GM18517 (cell line): ENCODE data around the gene TRPV4.

ENCODE experiments used
- ATAC-seq: cut with Tn5 transposase; IDR thresholded peaks from one replicate; pipeline ENCODE4 v1.9.1; 2021; ENCODE audit warnings: mild to moderate bottlenecking, moderate library complexity; ENCODE audit not compliant: unreplicated experiment

TRPV4 gene

DNA sequence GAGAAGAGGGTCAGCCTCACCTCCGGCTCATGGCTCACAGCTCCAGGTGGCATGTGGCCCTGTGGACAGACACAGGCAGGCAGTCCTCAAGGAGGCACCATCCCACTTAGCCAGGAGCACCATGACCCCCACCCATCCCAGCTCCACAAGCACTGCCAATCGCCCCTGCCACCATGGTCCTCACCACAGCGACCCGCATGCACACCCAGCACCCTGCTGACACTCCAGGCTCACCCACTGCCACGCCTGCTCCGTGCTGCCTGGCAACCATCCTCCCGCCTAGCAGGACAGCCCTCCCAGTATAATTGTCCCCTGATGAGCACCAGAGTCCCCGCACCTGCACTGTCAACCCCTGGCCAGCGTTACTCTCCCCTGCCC, 50.9 kb downstream of the TRPV4 start:
- no peak for ATAC-seq

DNA sequence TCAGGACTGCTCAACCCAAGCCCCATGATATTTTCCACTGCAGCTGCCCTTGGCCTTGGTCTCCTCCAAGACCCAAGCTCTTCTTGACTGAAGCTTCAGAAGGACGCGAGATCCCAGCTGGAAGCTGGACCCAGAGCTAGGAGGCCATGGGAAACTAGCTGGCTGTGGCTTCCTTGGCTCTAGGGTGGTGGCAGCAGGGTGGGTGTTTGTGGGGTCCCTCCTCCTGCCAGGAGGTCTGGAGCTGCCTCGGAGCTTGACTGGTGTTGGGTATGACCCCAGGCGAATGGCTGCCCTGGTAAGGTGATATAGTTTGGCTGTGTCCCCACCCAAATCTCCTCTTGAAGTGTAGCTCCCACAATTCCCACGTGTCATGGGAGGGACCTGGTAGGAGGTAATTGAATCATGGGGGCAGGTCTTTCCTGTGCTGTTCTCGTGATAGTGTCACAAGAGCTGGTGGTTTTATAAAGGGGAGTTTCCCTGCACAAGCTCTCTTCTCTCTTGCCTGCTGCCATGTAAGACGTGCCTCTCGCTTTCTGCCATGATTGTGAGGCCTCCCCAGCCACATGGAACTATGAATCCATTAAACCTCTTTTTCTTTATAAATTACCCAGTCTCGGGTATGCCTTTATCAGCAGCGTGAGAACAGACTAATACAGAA, 51.4 kb downstream of the TRPV4 start:
- ATAC-seq = no peak

DNA sequence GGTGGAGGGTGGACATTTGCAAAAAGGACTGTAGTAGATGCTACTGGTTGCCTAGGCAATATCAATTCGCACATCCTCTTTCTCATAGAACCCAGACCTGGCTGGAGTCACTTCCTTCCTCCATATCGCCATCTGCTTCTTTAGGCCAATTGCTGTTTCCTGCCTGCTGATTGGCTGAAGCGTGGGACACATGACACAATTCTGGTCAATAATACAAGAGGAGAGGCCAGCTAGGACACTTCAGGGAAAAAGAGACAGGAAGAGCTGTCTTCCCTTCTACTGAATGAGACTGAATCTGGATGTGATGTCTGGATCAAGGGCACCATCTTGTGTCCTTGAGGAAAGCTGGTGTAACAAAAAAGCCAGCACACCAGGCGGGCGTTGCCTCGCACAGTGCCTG, 53.8 kb downstream of the TRPV4 start:
- no peak for ATAC-seq

DNA sequence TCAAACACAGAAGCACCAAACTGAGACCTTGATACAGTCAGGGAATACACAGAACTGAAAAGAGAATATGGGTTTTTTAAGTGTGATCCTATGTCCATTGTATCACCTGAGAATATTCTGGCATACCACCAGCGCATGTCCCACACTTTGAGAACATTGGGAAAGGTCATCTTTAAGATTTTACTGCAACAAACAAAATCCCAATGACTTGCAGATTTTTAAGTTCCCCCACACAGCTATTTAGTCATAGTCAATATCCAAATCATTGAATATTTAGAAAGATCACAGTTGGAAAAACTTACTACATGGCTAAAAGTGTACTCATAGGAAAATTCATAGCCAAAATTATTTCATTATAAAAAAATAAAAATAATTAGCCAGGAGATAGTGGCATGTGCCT, 54.5 kb downstream of the TRPV4 start:
- ATAC-seq = no peak

DNA sequence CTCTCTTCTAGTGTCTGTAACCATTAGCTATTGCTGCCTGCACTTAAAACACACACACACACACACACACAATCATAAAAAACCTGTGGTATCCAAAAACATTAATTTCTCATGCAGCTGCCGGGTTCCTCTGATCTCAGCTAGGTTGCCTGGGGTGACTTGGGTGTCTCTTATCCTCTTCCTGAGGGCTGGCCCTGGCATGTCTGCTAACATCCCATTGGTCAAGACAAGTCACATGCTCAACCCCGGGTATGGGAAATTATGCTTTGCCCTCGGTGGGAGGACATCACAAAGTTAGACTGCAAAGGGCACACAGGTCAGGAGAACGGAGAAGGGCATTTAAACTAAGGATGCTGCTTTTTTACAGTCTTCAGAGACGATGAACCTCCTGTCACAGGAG, 55.7 kb downstream of the TRPV4 start:
- no peak for ATAC-seq

DNA sequence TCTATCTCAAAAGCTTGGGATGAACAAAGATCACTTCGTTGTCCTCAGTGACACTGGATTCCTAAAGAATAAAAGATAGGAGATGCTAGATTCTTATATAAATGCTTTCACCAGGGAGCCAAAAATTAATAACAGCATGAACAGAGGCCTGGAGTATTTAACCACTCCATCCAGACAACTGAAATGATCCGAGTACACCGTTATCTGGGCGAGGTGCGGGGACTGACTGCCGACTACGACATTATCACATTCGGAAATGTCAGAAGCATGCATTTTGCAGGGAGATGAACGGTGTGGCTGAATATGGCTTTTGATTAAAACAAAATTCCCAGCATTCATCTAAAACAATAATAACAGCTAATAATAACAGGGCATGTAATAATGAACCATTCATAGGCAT, 56.6 kb downstream of the TRPV4 start:
- no peak for ATAC-seq

DNA sequence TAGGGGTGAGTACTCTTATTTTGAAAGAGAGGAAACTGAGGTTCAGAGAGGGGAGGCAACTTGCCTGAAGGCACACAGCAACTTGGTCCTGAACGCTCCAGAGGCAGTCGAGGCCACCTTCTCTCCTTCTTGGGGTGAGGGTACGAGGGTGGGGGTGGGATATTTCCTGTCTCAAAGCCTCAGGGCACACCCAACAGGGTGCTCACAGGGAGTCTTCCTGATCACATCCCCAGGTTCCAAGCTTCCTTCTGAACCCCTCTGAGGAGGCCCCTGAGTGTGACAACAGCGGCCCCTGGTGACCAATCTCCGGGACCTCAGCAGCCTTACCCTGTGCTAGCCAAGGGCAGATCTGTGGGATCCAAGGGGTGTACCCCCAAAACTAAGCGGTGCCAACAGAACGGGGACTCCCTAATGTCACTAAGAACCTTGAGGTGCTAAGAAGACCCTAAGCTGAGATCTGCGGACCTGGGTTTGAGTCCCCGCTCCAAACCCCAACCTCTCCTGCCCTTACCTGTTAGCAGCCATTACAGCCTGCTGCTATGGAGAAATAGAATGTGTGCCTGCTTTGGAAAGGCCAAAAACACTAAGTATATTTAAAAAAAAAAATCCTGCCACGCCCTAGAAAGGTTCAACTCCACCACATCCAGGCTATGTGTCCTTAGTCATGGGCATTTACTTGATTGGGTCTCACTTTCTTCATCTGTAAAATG, 57.9 kb downstream of the TRPV4 start:
- ATAC-seq = no peak

DNA sequence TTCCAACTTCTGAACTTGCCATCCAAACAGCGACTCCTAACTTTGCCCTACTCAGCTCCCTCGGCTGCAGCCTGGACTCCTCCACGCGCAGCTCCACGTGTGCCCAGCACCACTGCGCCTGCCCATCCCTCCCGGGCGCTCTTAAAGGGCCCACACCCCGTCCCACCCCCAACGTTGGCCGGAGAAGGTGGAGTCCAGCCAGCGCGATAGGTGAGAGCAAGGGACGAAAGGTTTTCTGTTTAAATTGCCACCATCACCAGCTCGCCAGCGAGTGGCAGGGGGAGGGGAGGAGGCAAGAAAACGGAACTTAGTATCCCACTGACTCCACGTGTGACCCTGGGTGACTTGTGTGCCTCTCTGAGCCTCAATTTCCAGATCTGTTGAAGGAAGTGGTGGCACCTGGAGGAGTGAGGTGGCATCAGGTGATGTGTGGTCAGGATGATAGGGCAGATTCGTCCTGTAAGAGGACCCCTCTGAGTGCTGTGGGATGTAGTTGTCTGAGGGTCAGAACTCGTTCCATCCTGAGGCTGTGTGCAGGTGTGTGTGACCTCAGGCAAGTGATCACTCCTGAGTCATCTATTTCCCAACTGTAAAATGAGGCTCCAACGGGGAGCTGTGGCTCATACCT, 59.7 kb downstream of the TRPV4 start:
- ATAC-seq = no peak

DNA sequence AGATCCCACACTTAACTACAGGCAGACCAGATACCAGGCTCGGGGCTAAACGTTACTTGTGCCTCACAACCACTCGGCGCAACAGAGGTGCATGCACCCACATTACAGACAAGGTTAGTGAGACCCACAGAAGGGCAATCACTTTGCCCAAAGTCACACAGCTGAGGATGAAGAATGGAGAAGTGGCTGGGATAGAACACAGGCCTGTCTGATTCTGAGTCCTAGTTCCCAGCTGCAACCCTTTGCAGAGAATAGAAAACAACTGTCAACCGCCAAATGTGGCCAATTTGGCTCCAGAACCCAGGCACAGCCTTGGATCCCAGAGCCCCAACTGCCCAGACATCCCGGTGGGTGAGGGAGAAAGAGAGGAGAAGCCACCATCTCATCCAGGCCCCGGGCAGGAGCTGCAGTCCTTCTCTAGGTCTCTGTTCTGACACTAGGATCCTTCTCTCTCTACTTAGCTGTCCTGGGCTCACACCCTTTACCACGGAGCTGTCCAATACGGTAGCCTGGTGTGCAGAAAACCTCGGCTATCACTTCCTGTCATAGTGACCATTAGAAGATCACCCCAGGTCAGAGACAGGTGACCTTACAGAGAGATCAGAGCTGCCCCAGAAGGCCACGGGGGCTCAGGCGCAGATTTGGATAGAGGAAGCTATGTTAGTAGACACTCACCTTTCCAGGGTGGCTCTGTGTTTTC, 60.4 kb downstream of the TRPV4 start:
- no peak for ATAC-seq

DNA sequence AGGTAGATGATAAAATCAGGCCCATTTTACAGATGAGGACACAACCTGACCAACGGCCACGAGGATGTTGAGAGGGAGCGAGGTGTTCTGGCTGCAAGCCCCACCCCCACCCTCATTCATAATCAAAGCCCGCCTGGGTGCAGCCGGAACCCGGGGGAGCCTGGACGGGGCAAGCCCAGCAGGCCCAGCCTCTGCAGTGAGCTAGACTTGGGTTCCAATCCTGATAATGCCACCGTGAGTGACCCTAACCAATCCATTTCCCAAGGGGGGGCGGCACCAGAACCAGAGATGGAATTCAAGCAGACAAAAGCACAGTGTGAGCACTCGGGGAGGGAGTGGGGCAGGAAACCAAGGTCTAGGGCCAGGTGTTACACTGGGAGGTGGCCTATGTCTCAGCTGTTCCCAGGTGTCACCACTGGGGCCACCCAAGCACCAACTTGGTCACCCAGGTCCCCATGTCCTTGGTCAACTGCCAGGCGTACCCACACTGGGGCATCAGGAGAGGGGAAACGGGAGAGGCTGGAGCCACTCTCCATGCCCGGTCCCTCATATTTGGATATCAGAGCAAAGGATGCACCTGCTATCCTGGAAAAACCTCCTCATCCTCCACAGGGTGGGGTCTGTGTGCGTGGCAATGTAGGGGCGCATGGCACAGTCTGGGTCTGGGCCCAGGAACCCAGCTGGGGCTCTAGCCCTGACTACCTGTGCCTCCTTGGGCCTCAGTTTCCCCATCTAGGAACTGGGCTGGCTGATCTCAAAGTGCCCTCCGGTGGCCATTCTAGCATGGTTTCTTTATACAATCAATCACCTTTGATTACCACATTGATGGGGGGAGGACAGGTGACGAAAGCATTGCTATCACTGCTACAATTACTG, 61.2 kb downstream of the TRPV4 start:
- ATAC-seq = no peak

DNA sequence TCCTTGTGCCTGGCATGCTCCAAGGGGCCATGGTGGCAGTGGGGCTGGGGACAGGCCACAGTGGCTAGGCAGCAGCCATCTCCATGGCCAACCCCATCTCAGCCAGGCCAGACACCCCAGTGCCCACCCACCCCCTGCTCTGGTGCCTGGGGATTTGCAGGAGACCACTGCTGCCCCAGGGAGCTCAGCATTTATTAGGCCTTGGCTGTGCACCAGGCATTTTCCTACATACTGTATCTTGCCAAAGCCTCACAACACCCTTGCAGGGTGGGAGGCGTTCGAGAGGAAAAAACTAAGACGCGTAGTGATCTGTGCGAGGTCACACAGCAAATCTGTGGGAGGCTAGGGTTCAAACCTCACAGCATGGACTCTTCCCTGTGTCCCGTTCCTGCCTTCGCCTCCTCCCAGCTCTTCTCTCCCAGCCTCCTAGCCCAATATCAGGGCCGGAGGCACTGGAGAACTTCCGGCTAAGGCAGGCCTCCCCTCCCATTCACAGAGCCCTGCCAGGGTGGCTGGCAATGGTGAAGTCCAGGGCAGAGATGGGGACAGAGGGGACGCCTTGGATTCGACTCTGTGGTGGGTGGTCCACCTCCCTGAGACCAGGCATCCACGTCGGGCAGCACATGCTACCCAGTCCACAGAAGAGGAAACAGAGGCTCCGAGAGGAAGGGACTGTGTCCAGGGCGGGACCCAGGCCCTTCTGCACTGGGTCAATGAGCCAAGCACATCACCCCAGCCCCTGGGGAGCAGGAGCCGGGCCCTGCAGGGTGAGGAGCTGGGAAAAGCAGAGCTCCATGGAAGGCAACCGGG, 62.1 kb downstream of the TRPV4 start:
- no peak for ATAC-seq

DNA sequence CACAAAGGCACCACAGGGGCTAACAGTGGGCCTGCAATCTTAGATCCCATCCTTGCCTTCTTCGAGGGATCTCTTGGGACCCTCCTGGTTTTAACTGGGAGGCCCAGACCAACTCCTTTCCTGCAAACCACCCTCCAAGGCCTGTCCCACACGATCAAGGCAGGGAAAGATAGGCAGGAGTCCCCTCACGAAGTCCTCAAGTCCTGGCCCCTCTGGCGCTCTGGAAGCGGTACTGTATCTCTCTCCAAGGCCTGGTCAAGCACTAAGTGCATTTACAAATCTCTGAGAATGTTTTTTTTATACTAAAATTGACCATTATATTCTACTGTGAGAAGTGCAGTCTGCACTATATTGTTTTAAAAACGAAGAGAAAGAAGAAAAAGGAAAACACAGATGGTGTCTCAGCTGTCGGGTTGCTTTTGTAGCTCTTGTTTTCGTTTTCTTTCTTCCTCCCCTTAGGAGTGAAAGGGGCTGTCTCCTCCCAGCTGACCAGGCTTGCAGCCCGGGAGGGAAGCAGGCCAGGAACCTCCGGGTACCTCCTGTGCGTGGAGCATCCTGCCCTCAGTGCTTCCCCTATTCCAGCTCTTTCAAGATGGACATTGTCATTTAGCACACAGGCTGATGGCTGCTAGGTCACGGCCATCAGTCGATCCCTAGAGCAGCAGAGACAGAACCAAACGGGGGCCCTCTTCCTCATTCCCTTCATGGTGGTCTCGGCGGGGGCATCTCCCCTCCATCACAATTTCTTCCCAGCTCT, 62.9 kb downstream of the TRPV4 start:
- no peak for ATAC-seq

DNA sequence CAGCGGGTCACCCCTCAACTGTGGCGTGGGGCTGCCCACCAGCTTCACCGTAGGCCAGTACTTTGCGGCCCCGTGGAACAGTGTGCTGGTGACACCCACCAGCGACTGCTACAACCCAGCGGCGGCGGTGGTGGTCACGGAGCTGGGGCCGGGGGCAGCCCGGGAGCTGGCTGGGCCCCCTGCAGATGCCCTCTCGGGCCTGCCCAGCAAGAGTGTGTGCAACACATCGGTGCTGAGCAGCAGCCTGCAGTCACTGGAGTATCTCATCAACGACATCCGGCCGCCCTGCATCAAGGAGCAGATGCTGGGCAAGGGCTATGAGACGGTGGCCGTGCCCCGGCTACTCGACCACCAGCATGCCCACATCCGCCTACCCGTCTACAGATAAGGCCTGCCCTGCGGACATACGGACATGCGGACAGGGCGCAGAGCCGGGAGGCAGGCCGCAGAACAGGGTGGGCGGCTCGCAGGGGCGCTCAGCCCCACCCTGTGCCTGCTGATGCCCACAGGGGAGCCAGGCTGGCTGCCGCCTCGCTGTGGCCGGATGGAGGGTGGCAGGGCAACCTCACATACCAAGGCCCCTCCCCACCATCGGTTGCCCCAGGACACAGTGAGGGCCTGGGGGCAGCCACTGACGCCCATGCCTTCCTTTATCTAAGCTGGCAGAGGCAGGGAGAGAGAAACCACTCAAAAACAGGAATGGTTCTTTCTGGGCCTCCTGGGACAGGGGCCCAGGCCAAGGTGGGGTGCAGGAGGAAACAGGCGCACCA, 64.1 kb downstream of the TRPV4 start:
- no peak for ATAC-seq

DNA sequence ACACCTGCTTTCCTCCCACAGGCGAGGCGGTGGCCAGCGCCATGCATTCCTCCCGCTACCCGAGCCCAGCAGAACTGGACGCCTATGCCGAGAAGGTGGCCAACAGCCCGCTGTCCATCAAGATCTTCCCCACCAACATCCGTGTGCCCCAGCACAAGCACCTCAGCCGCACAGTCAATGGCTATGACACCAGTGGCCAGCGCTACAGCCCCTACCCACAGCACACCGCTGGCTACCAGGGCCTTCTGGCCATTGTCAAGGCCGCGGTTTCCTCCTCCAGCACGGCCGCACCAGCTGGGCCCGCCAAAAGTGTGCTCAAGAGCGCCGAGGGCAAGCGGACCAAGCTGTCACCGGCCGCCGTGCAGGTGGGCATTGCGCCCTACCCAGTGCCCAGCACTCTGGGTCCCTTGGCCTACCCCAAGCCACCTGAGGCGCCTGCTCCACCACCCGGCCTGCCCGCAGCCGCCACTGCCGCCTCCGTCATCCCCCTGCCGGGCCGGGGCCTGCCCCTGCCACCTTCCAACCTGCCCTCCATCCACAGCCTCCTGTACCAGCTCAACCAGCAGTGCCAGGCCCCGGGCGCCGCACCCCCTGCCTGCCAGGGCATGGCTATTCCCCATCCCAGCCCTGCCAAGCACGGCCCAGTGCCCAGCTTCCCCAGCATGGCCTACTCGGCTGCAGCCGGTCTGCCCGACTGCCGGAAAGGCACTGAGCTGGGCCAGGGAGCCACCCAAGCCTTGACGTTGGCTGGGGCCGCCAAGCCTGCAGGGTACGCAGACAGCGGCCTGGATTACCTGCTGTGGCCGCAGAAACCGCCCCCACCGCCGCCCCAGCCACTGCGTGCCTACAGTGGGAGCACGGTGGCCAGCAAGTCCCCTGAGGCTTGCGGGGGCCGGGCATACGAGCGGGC, 65.0 kb downstream of the TRPV4 start:
- ATAC-seq = no peak

DNA sequence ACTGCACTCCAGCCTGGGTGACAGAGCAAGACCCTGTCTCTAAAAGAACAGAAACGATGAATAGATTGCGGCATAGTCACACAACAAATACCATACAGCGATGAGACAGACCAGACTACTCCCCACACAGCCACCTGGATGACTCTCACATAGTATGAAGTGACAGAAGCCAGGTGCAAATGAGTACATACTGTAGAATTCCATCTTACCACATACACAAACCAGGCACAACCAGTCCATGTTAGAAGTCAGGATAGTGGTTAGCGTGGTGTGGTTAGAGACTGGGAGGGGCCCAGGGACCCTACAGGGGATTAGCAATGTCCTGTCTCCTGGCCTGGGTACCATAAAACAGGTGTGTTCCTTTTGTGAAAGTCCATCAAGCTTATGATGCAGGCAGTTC, 65.7 kb downstream of the TRPV4 start:
- no peak for ATAC-seq

DNA sequence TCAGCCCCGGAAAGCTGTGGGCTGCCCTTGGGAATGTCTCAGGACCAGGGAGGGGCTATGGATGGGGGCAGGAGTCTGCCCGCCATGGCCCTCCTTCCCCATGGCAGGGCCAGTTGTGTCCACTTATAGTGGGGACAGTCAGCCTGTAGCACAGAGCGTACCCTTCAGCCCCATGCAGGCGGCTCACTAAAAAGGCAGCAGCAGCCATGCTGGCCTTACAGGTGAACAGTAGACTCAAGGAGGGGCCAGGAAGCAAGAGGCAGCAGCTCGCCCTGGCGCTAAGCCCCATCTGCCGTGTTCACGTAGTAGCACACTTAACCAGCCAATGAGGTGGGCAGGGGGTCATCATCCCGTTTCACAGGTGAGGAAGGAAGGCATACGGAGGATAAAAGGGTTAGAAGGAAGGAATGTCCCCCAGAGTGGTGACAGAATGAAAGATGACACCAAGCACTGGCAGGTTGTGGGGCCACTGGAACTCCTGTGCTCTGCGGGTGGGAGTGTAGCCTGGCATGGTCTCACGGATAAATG, 66.9 kb downstream of the TRPV4 start:
- ATAC-seq = no peak

DNA sequence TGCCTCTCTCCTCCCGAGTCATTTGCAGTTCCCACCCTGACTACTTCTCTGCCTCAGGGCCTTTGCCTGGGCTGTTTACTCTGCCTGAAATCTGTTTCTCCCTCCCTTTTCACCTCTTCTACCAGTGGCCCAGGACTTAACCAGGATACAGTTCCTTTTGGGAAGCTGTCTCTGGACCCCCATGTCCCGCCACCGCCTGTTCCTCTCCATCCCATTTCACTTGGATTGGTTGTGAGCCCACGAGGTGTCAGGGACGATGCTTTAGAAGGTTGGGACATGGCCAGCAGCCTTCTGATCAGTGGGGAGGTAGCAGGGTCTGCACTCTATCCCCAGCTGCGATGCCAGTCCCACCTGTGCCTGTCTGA, 67.8 kb downstream of the TRPV4 start:
- no peak for ATAC-seq
